HG02938 (cell line): ENCODE data around the gene MTCL1.

Experiments
- ATAC-seq: cut with Tn5 transposase; IDR thresholded peaks from one replicate; pipeline ENCODE4 v1.9.1; 2021; ENCODE audit warnings: mild to moderate bottlenecking, moderate library complexity; ENCODE audit not compliant: unreplicated experiment

MTCL1 gene

GRCh38 chr18:8709248-8710059 lies 4.1 kb downstream of the MTCL1 start:
- no peak for ATAC-seq

- no peak for ATAC-seq
These were observed 6.4 kb downstream of the MTCL1 start for GRCh38 chr18:8711736-8712135.

GRCh38 chr18:8713691-8714090 lies 8.3 kb downstream of the MTCL1 start:
- ATAC-seq = no peak

- ATAC-seq = no peak
These were observed 10.2 kb downstream of the MTCL1 start for GRCh38 chr18:8715599-8715998.

GRCh38 chr18:8717011-8717770 lies 11.8 kb downstream of the MTCL1 start:
- ATAC-seq = no peak

GRCh38 chr18:8718401-8718913 lies 13.1 kb downstream of the MTCL1 start:
- no peak for ATAC-seq

- no peak for ATAC-seq
These were observed 13.8 kb downstream of the MTCL1 start for GRCh38 chr18:8719192-8719591.

- ATAC-seq = no peak
These were observed 14.8 kb downstream of the MTCL1 start for GRCh38 chr18:8720141-8720540.

GRCh38 chr18:8721094-8721669 lies 15.8 kb downstream of the MTCL1 start:
- no peak for ATAC-seq

GRCh38 chr18:8721716-8722115 lies 16.4 kb downstream of the MTCL1 start:
- no peak for ATAC-seq

- ATAC-seq = no peak
These were observed 17.8 kb downstream of the MTCL1 start for GRCh38 chr18:8722946-8723820.

- no peak for ATAC-seq
These were observed 19.1 kb downstream of the MTCL1 start for GRCh38 chr18:8724452-8724851.

- no peak for ATAC-seq
These were observed 20.9 kb downstream of the MTCL1 start for GRCh38 chr18:8726281-8726680.

- no peak for ATAC-seq
These were observed 21.8 kb downstream of the MTCL1 start for GRCh38 chr18:8726963-8727705.

- ATAC-seq = no peak
These were observed 24.9 kb downstream of the MTCL1 start for GRCh38 chr18:8730080-8730827.

GRCh38 chr18:8732442-8733360 lies 27.3 kb downstream of the MTCL1 start:
- no peak for ATAC-seq

GRCh38 chr18:8734496-8734895 lies 29.1 kb downstream of the MTCL1 start:
- ATAC-seq = no peak

GRCh38 chr18:8735274-8735673 lies 29.9 kb downstream of the MTCL1 start:
- ATAC-seq = no peak
